DMS53 (cell line): Measurements from ENCODE around the gene IVD.

Experiments used
- DNase-seq: peaks from one replicate; lab custom pipeline; 2025; lab: John Stamatoyannopoulos, UW

The IVD gene

GRCh38 chr15:40459391-40460015, 53.9 kb downstream of the IVD start:
- no peak for DNase-seq

- no peak for DNase-seq
These were observed 54.8 kb downstream of the IVD start for GRCh38 chr15:40460404-40460803.

- no peak for DNase-seq
These were observed 56.4 kb downstream of the IVD start for GRCh38 chr15:40461958-40462357.

- no peak for DNase-seq
These were observed 57.7 kb downstream of the IVD start for GRCh38 chr15:40463279-40463678.

GRCh38 chr15:40463886-40464545, 58.4 kb downstream of the IVD start:
- DNase-seq: no peak

GRCh38 chr15:40464595-40465185, 59.1 kb downstream of the IVD start:
- DNase-seq: no peak

- no peak for DNase-seq
These were observed 60.3 kb downstream of the IVD start for GRCh38 chr15:40465939-40466338.

DNA sequence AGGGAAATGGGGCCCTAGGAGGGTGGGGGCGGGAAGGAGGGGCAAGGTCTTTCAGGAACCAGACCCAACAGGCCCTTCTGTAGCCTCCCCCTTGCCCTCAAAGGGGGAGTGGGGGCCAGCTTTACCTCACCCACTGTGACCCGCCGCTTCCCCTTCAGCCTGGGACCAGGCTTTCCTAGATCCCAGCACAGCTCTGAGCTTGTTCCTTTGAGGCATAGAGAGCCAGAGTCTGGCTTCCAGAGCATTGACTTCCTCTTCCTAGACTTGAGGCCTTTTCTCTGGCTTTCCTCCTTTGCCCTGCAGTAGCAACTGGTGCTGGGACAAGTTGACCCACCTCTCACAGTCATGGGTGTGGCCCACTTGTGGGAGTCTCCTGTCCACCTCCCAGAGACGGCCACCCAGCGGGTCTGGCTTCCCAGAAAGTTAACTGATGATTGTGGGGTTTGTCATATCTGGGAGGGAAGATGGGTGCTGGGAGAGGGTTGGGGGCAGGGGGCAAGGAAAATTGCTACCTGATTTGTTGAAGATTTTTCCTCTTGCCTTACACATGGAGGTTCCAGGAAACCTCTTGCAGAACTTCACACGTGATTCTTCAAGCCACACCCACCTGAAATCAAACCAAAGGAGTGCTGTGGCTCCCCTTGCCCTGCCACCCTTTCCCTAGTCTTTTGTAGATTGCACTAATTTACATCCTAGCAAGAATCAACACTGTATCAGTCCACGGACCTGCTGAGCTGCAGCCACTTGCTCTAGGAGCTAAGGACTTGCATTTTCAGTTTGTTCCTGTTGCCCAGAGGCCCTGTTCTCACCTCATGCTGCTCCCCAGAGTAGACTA, 61.0 kb downstream of the IVD start:
- DNase-seq: no peak

DNA sequence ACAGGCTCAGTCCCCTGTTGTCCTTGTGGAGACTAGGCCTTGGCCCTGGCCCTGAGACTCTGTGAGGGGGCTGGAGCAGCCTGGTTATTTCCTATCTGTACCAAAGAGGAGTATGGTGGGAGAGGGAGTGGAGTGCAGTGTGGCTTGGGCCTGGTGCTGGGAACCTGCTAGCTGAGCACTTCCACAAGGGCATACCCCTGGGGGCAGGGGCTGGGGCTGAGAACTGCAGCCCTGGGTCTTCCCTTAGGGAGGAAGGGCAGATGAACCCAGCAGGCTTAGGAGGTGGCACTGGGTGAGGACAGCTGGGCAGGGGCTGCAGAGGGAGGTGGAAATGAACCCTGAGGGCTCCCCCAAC, 61.6 kb downstream of the IVD start:
- no peak for DNase-seq

DNA sequence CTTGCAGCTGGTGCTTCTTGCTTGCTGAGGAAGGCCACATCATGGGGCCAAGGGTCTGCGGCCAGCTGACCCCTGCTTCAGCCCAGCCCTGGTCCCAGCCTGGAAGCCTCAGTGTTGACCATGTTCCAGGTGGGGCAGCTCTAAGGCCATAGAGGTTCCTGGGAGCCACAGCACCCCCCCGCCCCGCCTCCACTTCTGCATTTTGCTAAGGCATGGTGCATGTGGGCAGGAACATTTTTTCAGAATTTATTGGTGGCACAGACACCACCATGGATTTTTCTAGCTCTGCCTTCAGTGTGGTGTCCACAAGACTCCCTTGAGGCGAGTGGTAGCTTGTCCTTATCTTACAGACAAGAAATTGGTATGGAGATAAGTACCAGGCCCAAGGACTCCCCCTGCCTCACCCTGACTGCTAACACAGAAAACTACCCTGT, 63.3 kb downstream of the IVD start:
- no peak for DNase-seq

GRCh38 chr15:40469776-40470390, 64.3 kb downstream of the IVD start:
- peak; percentile 53 for DNase-seq

- DNase-seq: peak; percentile 80
These were observed 65.0 kb downstream of the IVD start, which contains the start of gene CHST14 for GRCh38 chr15:40470423-40471104. TSS of gene CHST14 (plus strand) at chr15:40470984. CDS start at chr15:40471214, 230 bp downstream.
